ENCODE data around the gene RMRP.

DNA sequence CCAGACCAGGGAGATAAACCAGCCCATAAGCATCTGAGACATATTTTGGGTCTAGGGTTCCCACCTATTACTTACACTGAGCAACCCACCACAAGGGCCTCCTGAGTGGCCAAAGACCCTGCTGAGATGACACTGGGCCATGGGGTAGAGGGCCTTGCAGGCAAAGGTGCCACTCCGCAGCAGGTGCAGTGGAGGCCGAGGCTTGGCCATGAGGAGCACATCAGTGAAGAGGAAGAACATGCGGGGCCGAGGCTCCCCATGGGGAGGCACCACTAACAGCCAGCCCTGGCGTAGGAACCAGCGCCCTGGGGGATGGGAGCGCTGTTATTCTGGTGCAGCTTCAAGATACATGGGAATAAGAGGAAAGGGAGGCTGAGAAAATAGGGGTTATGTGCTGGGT is 4.6 kb upstream of the RMRP start:
- TF ChIP-seq, protein P1, sequence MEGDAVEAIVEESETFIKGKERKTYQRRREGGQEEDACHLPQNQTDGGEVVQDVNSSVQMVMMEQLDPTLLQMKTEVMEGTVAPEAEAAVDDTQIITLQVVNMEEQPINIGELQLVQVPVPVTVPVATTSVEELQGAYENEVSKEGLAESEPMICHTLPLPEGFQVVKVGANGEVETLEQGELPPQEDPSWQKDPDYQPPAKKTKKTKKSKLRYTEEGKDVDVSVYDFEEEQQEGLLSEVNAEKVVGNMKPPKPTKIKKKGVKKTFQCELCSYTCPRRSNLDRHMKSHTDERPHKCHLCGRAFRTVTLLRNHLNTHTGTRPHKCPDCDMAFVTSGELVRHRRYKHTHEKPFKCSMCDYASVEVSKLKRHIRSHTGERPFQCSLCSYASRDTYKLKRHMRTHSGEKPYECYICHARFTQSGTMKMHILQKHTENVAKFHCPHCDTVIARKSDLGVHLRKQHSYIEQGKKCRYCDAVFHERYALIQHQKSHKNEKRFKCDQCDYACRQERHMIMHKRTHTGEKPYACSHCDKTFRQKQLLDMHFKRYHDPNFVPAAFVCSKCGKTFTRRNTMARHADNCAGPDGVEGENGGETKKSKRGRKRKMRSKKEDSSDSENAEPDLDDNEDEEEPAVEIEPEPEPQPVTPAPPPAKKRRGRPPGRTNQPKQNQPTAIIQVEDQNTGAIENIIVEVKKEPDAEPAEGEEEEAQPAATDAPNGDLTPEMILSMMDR (IDR thresholded peaks at IDR 0.05), result no peak
- no peak for TF ChIP-seq EP300 (IDR thresholded peaks at IDR 0.05)
